H1 (cell line): ENCODE data around the gene FHIT. TPM values are rescaled to one million over a fixed set of nuclear protein-coding genes. Genes with fewer than 3 reads are reported as not detected.

ENCODE experiments used
- CTCF ChIA-PET: fragments of 300-600 bp; sonication (Branson Sonifier 250); formaldehyde crosslinking; loops from one replicate; lab custom pipeline; 2021; ENCODE audit not compliant: partially characterized antibody; lab: Charles Lee
- POLR2A ChIA-PET: fragments of 300-600 bp; sonication (Branson Sonifier 250); formaldehyde crosslinking; loops from one replicate; lab custom pipeline; 2021; ENCODE audit warnings: inconsistent platforms; ENCODE audit not compliant: partially characterized antibody; lab: Charles Lee
- DNase-seq, 2 experiments: peaks; one replicate each; pipeline versions ENCODE4 v3.0.0 to v3.0.0-alpha.2; 2010 to 2022; ENCODE audit warnings: low spot score in 2 of 2, low read depth in 1 of 2, mixed read lengths in 1 of 2
- FAIRE-seq: peaks from 2 replicates; lab custom pipeline; 2011; peaks lifted over from hg19 to GRCh38; lab: Jason Lieb, UNC
- H2AFZ ChIP-seq: 2 replicates; pipeline ENCODE4 v1.8.1; 2012; ENCODE audit warnings: low read length, inconsistent platforms
- H2AK5ac ChIP-seq: 2 replicates; pipeline ENCODE4 v1.6.1; 2013; ENCODE audit warnings: low read depth, low read length
- H2BK120ac ChIP-seq: replicated peaks from 2 replicates; pipeline ENCODE3; 2013; ENCODE audit warnings: low read depth, low read length, inconsistent platforms
- H2BK12ac ChIP-seq: 2 replicates; pipeline ENCODE4 v1.6.1; 2013; ENCODE audit warnings: low read depth, low read length
- H2BK15ac ChIP-seq: 2 replicates; pipeline ENCODE4 v1.6.1; 2013; ENCODE audit warnings: low read length
- H2BK20ac ChIP-seq: 2 replicates; pipeline ENCODE4 v1.6.1; 2013; ENCODE audit warnings: low read length
- H2BK5ac ChIP-seq: 2 replicates; pipeline ENCODE4 v1.6.1; 2013; ENCODE audit warnings: low read depth, low read length
- H3K14ac ChIP-seq: 2 replicates; pipeline ENCODE4 v1.6.1; 2013; ENCODE audit warnings: inconsistent platforms; ENCODE audit not compliant: insufficient read length
- H3K18ac ChIP-seq: 2 replicates; pipeline ENCODE4 v1.6.1; 2013; ENCODE audit warnings: low read length; ENCODE audit errors: extremely low read depth
- H3K23ac ChIP-seq: 2 replicates; pipeline ENCODE4 v1.6.1; 2013; ENCODE audit warnings: inconsistent platforms; ENCODE audit not compliant: insufficient read length
- H3K23me2 ChIP-seq: 2 replicates; pipeline ENCODE4 v1.6.1; 2013; ENCODE audit warnings: low read depth, low read length
- H3K27ac ChIP-seq: 2 replicates; pipeline ENCODE4 v1.6.1; 2011; ENCODE audit warnings: low read depth, low read length, inconsistent platforms
- H3K27me3 ChIP-seq, 4 experiments: replicated peaks in 1 of 4; 1 replicate in 1 of 4; 2 replicates in 3 of 4; pipeline versions ENCODE4 v1.6.1 to v1.8.1; 2011 to 2013; ENCODE audit warnings: low read length in 3 of 4, mild to moderate bottlenecking in 3 of 4, inconsistent platforms in 2 of 4, mixed read lengths in 2 of 4, moderate library complexity in 1 of 4; ENCODE audit not compliant: control insufficient read depth in 3 of 4, insufficient read depth in 3 of 4; ENCODE audit errors: extremely low read depth in 1 of 4
- H3K36me3 ChIP-seq, 4 experiments: 2 replicates each; pipeline versions ENCODE4 v1.6.1 to v1.8.1; 2011 to 2013; ENCODE audit warnings: mild to moderate bottlenecking in 4 of 4, low read length in 3 of 4, moderate library complexity in 2 of 4, control low read depth in 1 of 4, inconsistent platforms in 1 of 4; ENCODE audit not compliant: insufficient read depth in 4 of 4, control insufficient read depth in 2 of 4
- H3K4ac ChIP-seq: replicated peaks from 2 replicates; pipeline ENCODE3; 2013; ENCODE audit warnings: low read length, low read depth, mixed read lengths, inconsistent platforms; ENCODE audit not compliant: insufficient read length
- H3K4me1 ChIP-seq, 4 experiments: replicated peaks in 1 of 4; 1 replicate in 1 of 4; 2 replicates in 3 of 4; pipeline versions ENCODE4 v1.6.1 to v1.8.1; 2011 to 2013; ENCODE audit warnings: low read length in 3 of 4, inconsistent platforms in 2 of 4, mixed read lengths in 1 of 4; ENCODE audit not compliant: insufficient read depth in 4 of 4, control insufficient read depth in 3 of 4
- H3K4me2 ChIP-seq, 2 experiments: 2 replicates each; pipeline versions ENCODE4 v1.6.1 to v1.8.1; 2011 to 2013; ENCODE audit warnings: low read depth in 2 of 2, low read length in 2 of 2, control low read depth in 1 of 2, inconsistent platforms in 1 of 2, mild to moderate bottlenecking in 1 of 2; ENCODE audit not compliant: insufficient read depth in 1 of 2
- H3K4me3 ChIP-seq, 4 experiments: fragments of 200-600, 300-600 bp in 1 of 4; sonication (generic), shearing (Covaris generic), sonication (Bioruptor Twin) in 1 of 4; 2 replicates each; pipeline versions ENCODE4 v1.5.1 to v1.8.1; 2011 to 2016; ENCODE audit warnings: low read length in 4 of 4, low read depth in 3 of 4, control low read depth in 2 of 4, inconsistent platforms in 2 of 4, mild to moderate bottlenecking in 2 of 4, mixed read lengths in 1 of 4, moderate library complexity in 1 of 4; ENCODE audit not compliant: insufficient read depth in 2 of 4; ENCODE audit errors: extremely low read depth in 1 of 4
- H3K56ac ChIP-seq: replicated peaks from 2 replicates; pipeline ENCODE3; 2013; ENCODE audit warnings: low read depth, mild to moderate bottlenecking, mixed read lengths, low read length, inconsistent platforms; ENCODE audit not compliant: insufficient read length
- H3K79me1 ChIP-seq: 2 replicates; pipeline ENCODE4 v1.6.1; 2013; ENCODE audit warnings: low read depth, low read length, control low read depth
- H3K79me2 ChIP-seq, 2 experiments: 2 replicates each; pipeline versions ENCODE4 v1.6.1 to v1.8.1; 2012 to 2013; ENCODE audit warnings: low read length in 2 of 2, mild to moderate bottlenecking in 2 of 2, inconsistent platforms in 1 of 2; ENCODE audit not compliant: insufficient read depth in 2 of 2, control insufficient read depth in 1 of 2
- H3K9ac ChIP-seq, 4 experiments: replicated peaks in 1 of 4; 1 replicate in 1 of 4; 2 replicates in 3 of 4; pipeline versions ENCODE4 v1.6.1 to v1.8.1; 2011 to 2013; ENCODE audit warnings: low read depth in 3 of 4, low read length in 3 of 4, control low read depth in 2 of 4, mild to moderate bottlenecking in 2 of 4, moderate library complexity in 2 of 4, inconsistent platforms in 1 of 4; ENCODE audit errors: extremely low read depth in 1 of 4
- H3K9me3 ChIP-seq, 2 experiments: 2 replicates each; pipeline versions ENCODE4 v1.6.1 to v1.8.1; 2012 to 2013; ENCODE audit warnings: mild to moderate bottlenecking in 2 of 2, moderate library complexity in 2 of 2, control low read depth in 1 of 2, inconsistent platforms in 1 of 2, low read depth in 1 of 2, low read length in 1 of 2, mixed read lengths in 1 of 2; ENCODE audit not compliant: insufficient read depth in 2 of 2
- H4K20me1 ChIP-seq, 2 experiments: replicated peaks in 1 of 2; 2 replicates each; pipeline versions ENCODE3 to v1.8.1; 2011 to 2013; ENCODE audit warnings: inconsistent platforms in 2 of 2, low read length in 2 of 2, mild to moderate bottlenecking in 1 of 2; ENCODE audit not compliant: insufficient read depth in 2 of 2, control insufficient read depth in 1 of 2
- H4K5ac ChIP-seq: 2 replicates; pipeline ENCODE4 v1.6.1; 2013; ENCODE audit warnings: low read length, low read depth, mixed read lengths, inconsistent platforms; ENCODE audit not compliant: insufficient read length
- H4K8ac ChIP-seq: 2 replicates; pipeline ENCODE4 v1.8.0; 2013; ENCODE audit warnings: mild to moderate bottlenecking, moderate library complexity, low read length, inconsistent platforms; ENCODE audit not compliant: insufficient read depth; ENCODE audit errors: extremely low read depth
- H4K91ac ChIP-seq: replicated peaks from 2 replicates; pipeline ENCODE3; 2013; ENCODE audit warnings: low read length, mixed read lengths, inconsistent platforms; ENCODE audit not compliant: insufficient read length
- BRCA1 ChIP-seq: IDR thresholded peaks from 2 replicates; pipeline ENCODE4 v1.6.1; 2012; ENCODE audit warnings: low read depth, low read length, improper control_type of control experiment
- GTF2F1 ChIP-seq: IDR thresholded peaks from 2 replicates; pipeline ENCODE4 v1.6.1; 2012; ENCODE audit warnings: low read depth, low read length, improper control_type of control experiment, borderline replicate concordance
- WGBS, 2 experiments: shearing (Covaris generic) in 1 of 2; methylation state at CpG; one replicate each; pipeline versions ENCODE4 v1.1.6 to v1.1.7; 2013 to 2015; ENCODE audit warnings: low lambda C conversion rate in 2 of 2, mixed read lengths in 2 of 2, inconsistent platforms in 1 of 2, low coverage in 1 of 2, missing lambda C conversion rate in 1 of 2; ENCODE audit not compliant: insufficient replicate concordance in 2 of 2, insufficient coverage in 1 of 2, insufficient read length in 1 of 2; ENCODE audit errors: extremely low coverage in 1 of 2, missing lambda C conversion rate in 1 of 2; 5-methylcytosine and 5-hydroxymethylcytosine counted together
- polyA plus RNA-seq, 7 experiments: library from polyadenylated mRNA; depleted of rRNA in 3 of 7; stranded (reverse) in 5 of 7; unstranded in 2 of 7; fragments of >200 nt in 5 of 7; fragments of 200-250 nt in 2 of 7; gene quantifications; 1 replicate in 5 of 7; 2 replicates in 1 of 7; 4 replicates in 1 of 7; pipeline versions ENCODE4 v1.2.1 to v1.2.3, GENCODE V29; 2011 to 2013; ENCODE audit warnings: missing spikeins in 2 of 7, mixed read lengths in 2 of 7
- total RNA-seq: library from RNA; stranded (reverse); fragmentation: NEBNext Ultra II Directional; extraction: Animal tissue kit (Norgen Biotek cat#: 25700); gene quantifications from 2 replicates; pipeline ENCODE4 v1.2.1, GENCODE V29; 2021
- TF ChIP-seq, protein P1 (sequence below): IDR thresholded peaks from 2 replicates; pipeline ENCODE4 v1.6.1; 2012; ENCODE audit warnings: inconsistent platforms

Gene FHIT
- total and polyA plus RNA-seq, 2 of the 8 experiments (the other 6 are each of a cell fraction or from before 2014, with no cell fraction given), result 1.2 to 3.2 TPM

DNA sequence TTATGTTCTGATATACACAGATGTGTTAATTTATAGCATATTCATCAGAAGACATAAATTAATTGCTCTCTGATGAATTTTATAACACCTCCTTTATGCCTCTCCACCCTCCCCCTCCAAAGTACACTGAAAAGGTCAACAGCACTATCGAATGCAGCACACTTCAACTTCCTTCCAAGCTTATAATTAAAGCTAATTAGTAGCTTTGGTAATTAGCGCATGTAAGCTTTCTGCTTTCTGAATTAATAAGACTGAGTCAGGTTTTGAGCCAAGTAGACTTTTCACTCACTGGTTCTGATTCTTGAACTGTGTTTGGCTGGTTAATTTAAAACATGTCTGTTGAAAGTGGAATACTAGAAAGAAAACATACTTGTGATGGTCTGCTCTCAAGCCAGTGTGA is 1440.6 kb downstream of the FHIT start:
- Histone ChIP-seq H2BK5ac (no peak overlapping the region; the same call in 1 of the 2 replicates), H3K14ac (no peak overlapping the region), H4K5ac (no peak overlapping the region), H2AK5ac (no peak overlapping the region), H3K27ac (no peak overlapping the region), H3K23ac (no peak overlapping the region), H4K91ac (no peak overlapping the region), H2BK12ac (0 out of 2 replicates have a peak overlapping the region, but pooled peaks have one; percentile 4), H4K8ac (no peak overlapping the region), H3K4me1 (peaks cover 0 to 16% (median 4%) of the 10 kb centered on the region in 4 experiments; a peak in 4 of 7 replicates), H3K79me1 (no peaks in the 10 kb centered on the region), H2BK120ac (no peak overlapping the region), H3K27me3 (no peaks in the 10 kb centered on the region; a peak in 1 of 7 replicates), H2AFZ (no peak overlapping the region), H3K4me3 (no peak overlapping the region), H2BK15ac (no peak overlapping the region), H4K20me1 (no peaks in the 10 kb centered on the region), H3K9ac (no peak overlapping the region), H2BK20ac (no peak overlapping the region), H3K36me3 (no peaks in the 10 kb centered on the region), H3K4ac (no peak overlapping the region), H3K18ac (no peak overlapping the region), H3K9me3 (no peaks in the 10 kb centered on the region), H3K23me2 (no peaks in the 10 kb centered on the region), H3K79me2 (no peaks in the 10 kb centered on the region), H3K56ac (no peak overlapping the region), H3K4me2 (no peak overlapping the region)
- ChIA-PET POLR2A (no interaction called here), CTCF (interaction anchor here (0.8 to 1.8 kb wide), 8 partner anchors 7 to 818 kb away, joined by 3 to 5 read pairs (median 3); no protein-coding TSS in a partner anchor)
- no peak for FAIRE-seq
- DNase-seq, result no peak
- TF ChIP-seq, protein P1, sequence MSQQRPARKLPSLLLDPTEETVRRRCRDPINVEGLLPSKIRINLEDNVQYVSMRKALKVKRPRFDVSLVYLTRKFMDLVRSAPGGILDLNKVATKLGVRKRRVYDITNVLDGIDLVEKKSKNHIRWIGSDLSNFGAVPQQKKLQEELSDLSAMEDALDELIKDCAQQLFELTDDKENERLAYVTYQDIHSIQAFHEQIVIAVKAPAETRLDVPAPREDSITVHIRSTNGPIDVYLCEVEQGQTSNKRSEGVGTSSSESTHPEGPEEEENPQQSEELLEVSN, result no peak
- TF ChIP-seq GTF2F1 (no peak), BRCA1 (no peak)
- WGBS, 2 experiments, result 90% methylated on average over 2 of the region's 2 CpGs; no CpG with 5 or more reads in 1 of the 2 experiments
